HEK293 (cell line): ENCODE measurements around the gene TNFRSF14.

ENCODE experiments used
- CTCF ChIA-PET: fragments of 350-600 bp; formaldehyde crosslinking; extraction: SDS; loops from one replicate; lab custom pipeline; 2021; ENCODE audit warnings: antibody characterized with exemption; lab: Yijun Ruan, JAX
- POLR2A ChIA-PET: fragments of 300-600 bp; formaldehyde crosslinking; extraction: SDS; loops from one replicate; lab custom pipeline; 2020; ENCODE audit warnings: antibody characterized with exemption, inconsistent platforms; lab: Yijun Ruan, JAX
- H3K27ac ChIP-seq: fragments of 200-500 bp; sonication (Bioruptor generic); 2 replicates; pipeline ENCODE4 v1.5.1; 2014; ENCODE audit warnings: low read depth, low read length, control low read depth, inconsistent platforms; ENCODE audit errors: extremely low read depth
- H3K36me3 ChIP-seq, 2 experiments: fragments of 200-500 bp in 1 of 2; sonication (Bioruptor generic) in 1 of 2; 1 replicate in 1 of 2; 2 replicates in 1 of 2; pipeline ENCODE4 v1.5.1; 2014 to 2017; ENCODE audit warnings: inconsistent platforms in 2 of 2, low read length in 2 of 2; ENCODE audit not compliant: control insufficient read depth in 2 of 2, insufficient read depth in 1 of 2
- H3K4me1 ChIP-seq: fragments of 200-500 bp; sonication (Bioruptor generic); 2 replicates; pipeline ENCODE4 v1.5.1; 2014; ENCODE audit warnings: mild to moderate bottlenecking, low read length, inconsistent platforms; ENCODE audit not compliant: control insufficient read depth, insufficient read depth
- H3K4me3 ChIP-seq: 2 replicates; pipeline ENCODE4 v1.5.1; 2011; ENCODE audit warnings: low read depth, mild to moderate bottlenecking, control low read depth, low read length, moderate library complexity
- H3K9me3 ChIP-seq: fragments of 200-500 bp; sonication (Bioruptor generic); 2 replicates; pipeline ENCODE4 v1.5.1; 2014; ENCODE audit warnings: low read depth, low read length, inconsistent platforms; ENCODE audit not compliant: control insufficient read depth, insufficient read depth
- AEBP2 ChIP-seq: fragments of 450-650 bp; formaldehyde crosslinking; IDR thresholded peaks from 2 replicates; pipeline ENCODE4 v1.5.1; 2016; ENCODE audit warnings: missing biosample characterization, missing genetic modification characterization, borderline replicate concordance
- CTCF ChIP-seq: fragments of 450-650 bp; formaldehyde crosslinking; IDR thresholded peaks from 2 replicates; pipeline ENCODE4 v1.5.1; 2016; ENCODE audit warnings: missing biosample characterization, missing genetic modification characterization
- GLI2 ChIP-seq: fragments of 450-650 bp; formaldehyde crosslinking; IDR thresholded peaks from 2 replicates; pipeline ENCODE4; 2017; ENCODE audit warnings: missing biosample characterization, missing genetic modification characterization, low read depth, borderline replicate concordance
- GLIS1 ChIP-seq: fragments of 450-650 bp; formaldehyde crosslinking; IDR thresholded peaks from 2 replicates; pipeline ENCODE4 v1.5.1; 2016; ENCODE audit warnings: missing biosample characterization, missing genetic modification characterization
- GLIS2 ChIP-seq: fragments of 450-650 bp; formaldehyde crosslinking; IDR thresholded peaks from 2 replicates; pipeline ENCODE4 v1.5.1; 2016; ENCODE audit warnings: missing biosample characterization, missing genetic modification characterization
- HIC1 ChIP-seq: fragments of 450-650 bp; formaldehyde crosslinking; IDR thresholded peaks from 2 replicates; pipeline ENCODE4 v1.5.1; 2016; ENCODE audit warnings: missing biosample characterization, missing genetic modification characterization
- PRDM1 ChIP-seq: fragments of 450-650 bp; formaldehyde crosslinking; IDR thresholded peaks from 2 replicates; pipeline ENCODE4; 2016; ENCODE audit warnings: missing biosample characterization, missing genetic modification characterization
- SALL2 ChIP-seq: fragments of 450-650 bp; formaldehyde crosslinking; IDR thresholded peaks from 2 replicates; pipeline ENCODE4 v1.5.0; 2017; ENCODE audit warnings: missing biosample characterization, mild to moderate bottlenecking, missing genetic modification characterization, borderline replicate concordance
- ZBTB7A ChIP-seq: fragments of 450-650 bp; formaldehyde crosslinking; IDR thresholded peaks from 2 replicates; pipeline ENCODE4 v1.5.1; 2016; ENCODE audit warnings: low read depth, missing biosample characterization, missing genetic modification characterization
- ZIC2 ChIP-seq: fragments of 450-650 bp; formaldehyde crosslinking; IDR thresholded peaks from 2 replicates; pipeline ENCODE4 v1.5.1; 2016; ENCODE audit warnings: missing biosample characterization, missing genetic modification characterization
- ZNF112 ChIP-seq: fragments of 450-650 bp; formaldehyde crosslinking; IDR thresholded peaks from 2 replicates; pipeline ENCODE4 v1.5.0; 2017; ENCODE audit warnings: missing biosample characterization, missing genetic modification characterization
- ZNF174 ChIP-seq: fragments of 450-650 bp; formaldehyde crosslinking; IDR thresholded peaks from 2 replicates; pipeline ENCODE4 v1.5.0; 2017; ENCODE audit warnings: missing biosample characterization, mild to moderate bottlenecking, missing genetic modification characterization
- ZNF2 ChIP-seq: fragments of 450-650 bp; formaldehyde crosslinking; IDR thresholded peaks from 2 replicates; pipeline ENCODE4 v1.5.1; 2016; ENCODE audit warnings: missing biosample characterization, missing genetic modification characterization
- ZNF324 ChIP-seq: fragments of 450-650 bp; formaldehyde crosslinking; IDR thresholded peaks from 2 replicates; pipeline ENCODE4 v1.5.1; 2016; ENCODE audit warnings: missing biosample characterization, missing genetic modification characterization
- ZNF514 ChIP-seq: fragments of 450-650 bp; formaldehyde crosslinking; IDR thresholded peaks from 2 replicates; pipeline ENCODE4 v1.5.1; 2016; ENCODE audit warnings: missing biosample characterization, missing genetic modification characterization
- ZNF544 ChIP-seq: fragments of 450-650 bp; formaldehyde crosslinking; IDR thresholded peaks from 2 replicates; pipeline ENCODE4 v1.5.0; 2017; ENCODE audit warnings: missing biosample characterization, missing genetic modification characterization
- ZNF548 ChIP-seq: fragments of 450-650 bp; formaldehyde crosslinking; IDR thresholded peaks from 2 replicates; pipeline ENCODE4 v1.5.1; 2016; ENCODE audit warnings: missing biosample characterization, missing genetic modification characterization
- ZNF585B ChIP-seq: fragments of 450-650 bp; formaldehyde crosslinking; IDR thresholded peaks from 2 replicates; pipeline ENCODE4 v1.5.1; 2016; ENCODE audit warnings: missing biosample characterization, missing genetic modification characterization
- ZNF837 ChIP-seq: fragments of 450-650 bp; formaldehyde crosslinking; IDR thresholded peaks from 2 replicates; pipeline ENCODE4 v1.5.1; 2016; ENCODE audit warnings: missing biosample characterization, missing genetic modification characterization
- ZSCAN16 ChIP-seq: fragments of 450-650 bp; formaldehyde crosslinking; IDR thresholded peaks from 2 replicates; pipeline ENCODE4 v1.5.1; 2016; ENCODE audit warnings: missing biosample characterization, missing genetic modification characterization
- TF ChIP-seq, protein P1 (sequence below): fragments of 450-650 bp; formaldehyde crosslinking; IDR thresholded peaks from 2 replicates; pipeline ENCODE4 v1.5.1; 2017; ENCODE audit warnings: missing biosample characterization, mild to moderate bottlenecking, missing genetic modification characterization, moderate library complexity
- TF ChIP-seq, protein P2 (sequence below): fragments of 450-650 bp; formaldehyde crosslinking; IDR thresholded peaks from 2 replicates; pipeline ENCODE4 v1.5.1; 2016; ENCODE audit warnings: missing biosample characterization, missing genetic modification characterization
- TF ChIP-seq, protein P3 (sequence below): fragments of 450-650 bp; formaldehyde crosslinking; IDR thresholded peaks from 2 replicates; pipeline ENCODE4 v1.5.1; 2016; ENCODE audit warnings: missing biosample characterization, missing genetic modification characterization, low read depth

Gene TNFRSF14

DNA sequence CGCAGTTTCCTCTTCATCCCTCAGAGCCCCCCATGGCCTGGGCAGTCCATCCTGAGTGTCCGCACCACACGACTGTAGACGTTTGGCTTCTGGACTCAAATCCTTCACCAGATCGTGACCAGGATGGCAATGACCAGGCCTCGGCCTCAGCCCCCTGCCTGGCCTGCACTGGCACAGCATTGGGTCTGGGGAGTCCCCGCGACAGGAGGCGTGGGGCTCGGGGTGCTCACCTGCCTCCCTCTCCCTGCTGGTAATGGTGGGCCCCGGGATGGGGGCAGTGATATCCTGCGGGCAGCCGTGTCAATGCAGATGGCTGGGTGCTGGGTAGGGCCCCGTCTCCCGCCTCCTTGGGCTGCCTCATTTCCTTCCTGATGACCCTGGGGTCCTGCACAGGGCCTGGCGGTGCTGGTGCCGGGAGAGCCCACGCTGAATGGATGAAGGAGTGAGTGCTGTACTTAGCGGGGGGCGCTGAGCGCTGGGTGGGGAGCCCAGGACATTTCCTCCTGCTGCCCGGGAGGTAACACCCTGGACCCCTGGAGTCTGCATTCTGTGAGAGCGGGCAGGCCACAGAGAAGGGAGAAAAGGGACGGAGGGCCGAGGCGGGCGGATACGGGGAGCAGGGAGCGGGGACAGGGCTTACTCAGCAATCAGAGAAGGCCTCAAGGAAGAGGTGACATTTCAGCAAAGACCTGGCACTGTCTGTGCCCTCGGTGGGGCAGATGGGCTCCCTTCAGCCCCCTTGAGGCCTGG lies 2.1 kb upstream of the TNFRSF14 start:
- no peaks in the 10 kb centered on the region for H3K9me3 ChIP-seq
- no peak overlapping the region for H3K4me3 ChIP-seq
- CTCF ChIA-PET: interaction anchor here (0.7 kb wide), 2 partner anchors 65 to 241 kb away, joined by 3 read pairs; no protein-coding TSS in a partner anchor
- no peaks in the 10 kb centered on the region for H3K4me1 ChIP-seq
- no peaks in the 10 kb centered on the region for H3K36me3 ChIP-seq
- H3K27ac ChIP-seq: no peak overlapping the region
- POLR2A ChIA-PET: no interaction called here
- TF ChIP-seq SALL2: no peak
- TF ChIP-seq GLIS1 (tag by site-specific recombination): peak; percentile 41

GRCh38 chr1:2554621-2555387 lies 1.4 kb upstream of the TNFRSF14 start:
- CTCF ChIA-PET: interaction anchor here (0.7 kb wide), 2 partner anchors 65 to 242 kb away, joined by 3 read pairs; no protein-coding TSS in a partner anchor
- H3K36me3 ChIP-seq: no peaks in the 10 kb centered on the region
- no peak overlapping the region for H3K27ac ChIP-seq
- H3K4me1 ChIP-seq: no peaks in the 10 kb centered on the region
- H3K9me3 ChIP-seq: no peaks in the 10 kb centered on the region
- no peak overlapping the region for H3K4me3 ChIP-seq
- POLR2A ChIA-PET: no interaction called here
- TF ChIP-seq, protein P1, sequence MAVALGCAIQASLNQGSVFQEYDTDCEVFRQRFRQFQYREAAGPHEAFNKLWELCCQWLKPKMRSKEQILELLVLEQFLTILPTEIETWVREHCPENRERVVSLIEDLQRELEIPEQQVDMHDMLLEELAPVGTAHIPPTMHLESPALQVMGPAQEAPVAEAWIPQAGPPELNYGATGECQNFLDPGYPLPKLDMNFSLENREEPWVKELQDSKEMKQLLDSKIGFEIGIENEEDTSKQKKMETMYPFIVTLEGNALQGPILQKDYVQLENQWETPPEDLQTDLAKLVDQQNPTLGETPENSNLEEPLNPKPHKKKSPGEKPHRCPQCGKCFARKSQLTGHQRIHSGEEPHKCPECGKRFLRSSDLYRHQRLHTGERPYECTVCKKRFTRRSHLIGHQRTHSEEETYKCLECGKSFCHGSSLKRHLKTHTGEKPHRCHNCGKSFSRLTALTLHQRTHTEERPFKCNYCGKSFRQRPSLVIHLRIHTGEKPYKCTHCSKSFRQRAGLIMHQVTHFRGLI (tag by site-specific recombination): no peak
- TF ChIP-seq ZSCAN16 (tag by site-specific recombination): no peak
- no peak for TF ChIP-seq ZNF544
- TF ChIP-seq GLIS1 (tag by site-specific recombination): peak; percentile 88
- TF ChIP-seq ZNF548 (tag by site-specific recombination): no peak
- TF ChIP-seq GLI2 (tag by site-specific recombination): no peak
- TF ChIP-seq CTCF: peak; percentile 92
- no peak for TF ChIP-seq PRDM1
- TF ChIP-seq GLIS2 (tag by site-specific recombination): peak; percentile 46
- TF ChIP-seq, protein P2, sequence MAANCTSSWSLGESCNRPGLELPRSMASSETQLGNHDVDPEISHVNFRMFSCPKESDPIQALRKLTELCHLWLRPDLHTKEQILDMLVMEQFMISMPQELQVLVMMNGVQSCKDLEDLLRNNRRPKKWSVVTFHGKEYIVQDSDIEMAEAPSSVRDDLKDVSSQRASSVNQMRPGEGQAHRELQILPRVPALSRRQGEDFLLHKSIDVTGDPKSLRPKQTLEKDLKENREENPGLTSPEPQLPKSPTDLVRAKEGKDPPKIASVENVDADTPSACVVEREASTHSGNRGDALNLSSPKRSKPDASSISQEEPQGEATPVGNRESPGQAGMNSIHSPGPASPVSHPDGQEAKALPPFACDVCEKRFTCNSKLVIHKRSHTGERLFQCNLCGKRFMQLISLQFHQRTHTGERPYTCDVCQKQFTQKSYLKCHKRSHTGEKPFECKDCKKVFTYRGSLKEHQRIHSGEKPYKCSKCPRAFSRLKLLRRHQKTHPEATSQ (tag by site-specific recombination): no peak
- no peak for TF ChIP-seq ZNF514 (tag by site-specific recombination)
- no peak for TF ChIP-seq ZNF112
- no peak for TF ChIP-seq ZNF837 (tag by site-specific recombination)
- TF ChIP-seq ZBTB7A: no peak
- TF ChIP-seq ZNF324 (tag by site-specific recombination): no peak
- TF ChIP-seq, protein P3, sequence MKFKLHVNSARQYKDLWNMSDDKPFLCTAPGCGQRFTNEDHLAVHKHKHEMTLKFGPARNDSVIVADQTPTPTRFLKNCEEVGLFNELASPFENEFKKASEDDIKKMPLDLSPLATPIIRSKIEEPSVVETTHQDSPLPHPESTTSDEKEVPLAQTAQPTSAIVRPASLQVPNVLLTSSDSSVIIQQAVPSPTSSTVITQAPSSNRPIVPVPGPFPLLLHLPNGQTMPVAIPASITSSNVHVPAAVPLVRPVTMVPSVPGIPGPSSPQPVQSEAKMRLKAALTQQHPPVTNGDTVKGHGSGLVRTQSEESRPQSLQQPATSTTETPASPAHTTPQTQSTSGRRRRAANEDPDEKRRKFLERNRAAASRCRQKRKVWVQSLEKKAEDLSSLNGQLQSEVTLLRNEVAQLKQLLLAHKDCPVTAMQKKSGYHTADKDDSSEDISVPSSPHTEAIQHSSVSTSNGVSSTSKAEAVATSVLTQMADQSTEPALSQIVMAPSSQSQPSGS (tag by site-specific recombination): no peak
- no peak for TF ChIP-seq ZNF2
- no peak for TF ChIP-seq HIC1
- peak; percentile 37; the same call in 1 of the 2 replicates for TF ChIP-seq ZIC2 (tag by site-specific recombination)
- TF ChIP-seq AEBP2: no peak
- TF ChIP-seq ZNF585B: no peak
- TF ChIP-seq ZNF174 (tag by site-specific recombination): no peak
